NOMO-1 (cell line): ENCODE data around the gene STAT6.

Source experiments
- DNase-seq, 2 experiments: peaks; one replicate each; lab custom pipeline; 2025; ENCODE audit not compliant: unreplicated experiment in 2 of 2; lab: John Stamatoyannopoulos, UW

The STAT6 gene

GRCh38 chr12:57111031-57111734 lies at the start of gene STAT6:
Gene STAT6, minus strand, starts transcription at chr12:57111362. Its CDS starts 3,084 bp downstream, at chr12:57108278.
- DNase-seq: peak; percentile 87 to 93

- no peak for DNase-seq
Observed at GRCh38 chr12:57160741-57161140, 49.6 kb upstream of the STAT6 start.

GRCh38 chr12:57160040-57160439 lies 48.9 kb upstream of the STAT6 start:
- DNase-seq: no peak

- DNase-seq: no peak
Observed at GRCh38 chr12:57159311-57159710, 48.1 kb upstream of the STAT6 start.

GRCh38 chr12:57158665-57159064 lies 47.5 kb upstream of the STAT6 start:
- DNase-seq: no peak

GRCh38 chr12:57158186-57158585 lies 47.0 kb upstream of the STAT6 start:
- DNase-seq: no peak

- DNase-seq: peak; percentile 31 to 79
Observed at GRCh38 chr12:57157588-57158173, 46.5 kb upstream of the STAT6 start.

GRCh38 chr12:57156701-57157403 lies 45.7 kb upstream of the STAT6 start:
- peak in 1 of 2 experiments; percentile 12 for DNase-seq

- DNase-seq: peak; percentile 21 to 48
Observed at GRCh38 chr12:57154804-57155434, 43.8 kb upstream of the STAT6 start.

GRCh38 chr12:57154076-57154475 lies 42.9 kb upstream of the STAT6 start:
- DNase-seq: no peak

- DNase-seq: no peak
Observed at GRCh38 chr12:57153415-57153997, 42.3 kb upstream of the STAT6 start.

- DNase-seq: no peak
Observed at GRCh38 chr12:57152639-57153038, 41.5 kb upstream of the STAT6 start.

- DNase-seq: no peak
Observed at GRCh38 chr12:57151741-57152630, 40.8 kb upstream of the STAT6 start.

- DNase-seq: no peak
Observed at GRCh38 chr12:57150400-57151000, 39.3 kb upstream of the STAT6 start.

- DNase-seq: no peak
Observed at GRCh38 chr12:57149245-57149900, 38.2 kb upstream of the STAT6 start.

GRCh38 chr12:57148469-57149244 lies 37.5 kb upstream of the STAT6 start:
- peak; percentile 64 to 79 for DNase-seq

- DNase-seq: peak; percentile 11 to 24
Observed at GRCh38 chr12:57146961-57147944, 36.1 kb upstream of the STAT6 start, which contains the start of gene LRP1-AS. Gene LRP1-AS, minus strand, starts transcription at chr12:57147619.
